Natural killer cell (primary cell): ENCODE results near the gene RGR. TPM values are rescaled to one million over a fixed set of nuclear protein-coding genes. Genes with fewer than 3 reads are reported as not detected.
A peak's percentile ranks its signal among the peaks of the same experiment; 100 is the strongest.

ENCODE experiments used
- ATAC-seq, 3 donors: fragments of 150-1000 bp in 2 of 3; fragments of 200-7000 bp in 1 of 3; cut with Tn5 transposase; 1 replicate in 1 of 3; 2 replicates in 2 of 3; pipeline ENCODE4 v1.10.0; 2021; ENCODE audit warnings: mild to moderate bottlenecking in 2 of 3, moderate library complexity in 2 of 3
- DNase-seq, 2 donors: peaks; one replicate each; pipeline versions ENCODE4 v3.0.0 to v3.0.0-alpha.2; 2013 to 2021; ENCODE audit warnings: mixed read lengths in 1 of 2
- H3K27ac ChIP-seq: one replicate; pipeline ENCODE4 v1.5.1; 2013; ENCODE audit warnings: mild to moderate bottlenecking, low read length
- H3K27me3 ChIP-seq: one replicate; pipeline ENCODE4 v1.6.1; 2013; ENCODE audit warnings: low read length; ENCODE audit not compliant: control insufficient read depth, insufficient read depth
- H3K36me3 ChIP-seq: one replicate; pipeline ENCODE4 v1.6.1; 2013; ENCODE audit warnings: low read length; ENCODE audit not compliant: control insufficient read depth, insufficient read depth
- H3K4me1 ChIP-seq: one replicate; pipeline ENCODE4 v1.6.1; 2013; ENCODE audit warnings: low read length; ENCODE audit not compliant: control insufficient read depth, insufficient read depth
- H3K4me3 ChIP-seq: one replicate; pipeline ENCODE4 v1.5.1; 2013; ENCODE audit warnings: low read length
- H3K9me3 ChIP-seq: one replicate; pipeline ENCODE4 v1.6.1; 2013; ENCODE audit warnings: low read length; ENCODE audit not compliant: control insufficient read depth, insufficient read depth
- H3K27ac Mint-ChIP-seq, 2 donors: one replicate each; pipeline ENCODE4 v1.8.0; 2022; ENCODE audit warnings: mild to moderate bottlenecking in 2 of 2, mixed read lengths in 2 of 2, moderate library complexity in 1 of 2
- H3K27me3 Mint-ChIP-seq, 2 donors: one replicate each; pipeline ENCODE4 v1.8.0; 2022; ENCODE audit warnings: low read depth in 2 of 2, mixed read lengths in 2 of 2
- H3K36me3 Mint-ChIP-seq: one replicate; pipeline ENCODE4 v1.8.0; 2022; ENCODE audit warnings: mixed read lengths
- H3K4me1 Mint-ChIP-seq, 2 donors: one replicate each; pipeline ENCODE4 v1.8.0; 2022; ENCODE audit warnings: mixed read lengths in 2 of 2
- H3K4me3 Mint-ChIP-seq: one replicate; pipeline ENCODE4 v1.8.0; 2022; ENCODE audit warnings: mild to moderate bottlenecking, moderate library complexity, mixed read lengths
- H3K9me3 Mint-ChIP-seq, 2 donors: one replicate each; pipeline ENCODE4 v1.8.0; 2022; ENCODE audit warnings: mixed read lengths in 2 of 2
- CTCF ChIP-seq: fragments of 200-600 bp; IDR thresholded peaks from one replicate; pipeline ENCODE4 v1.8.0; 2022; ENCODE audit warnings: antibody characterized with exemption
- WGBS: methylation state at CpG from one replicate; pipeline ENCODE4 v1.1.7; 2013; ENCODE audit warnings: missing lambda C conversion rate; ENCODE audit not compliant: insufficient coverage; 5-methylcytosine and 5-hydroxymethylcytosine counted together
- intact Hi-C: fragments of 100-400 bp; cut with micrococcal nuclease; formaldehyde crosslinking; loops from one replicate; pipeline ENCODE4 v1.14.2; 2022
- total RNA-seq, 4 donors: library from RNA; stranded (reverse); fragments of 120-200 nt in 1 of 4; gene quantifications; one replicate each; pipeline versions ENCODE4 v1.2.3 to v1.2.4, GENCODE V29; 2013 to 2022

The RGR gene
- total RNA-seq, 3 donors from 2014 or later (not counting 1 experiment from before 2014, with no cell fraction given): not detected

- Mint-ChIP-seq H3K27ac (no peak overlapping the region), H3K9me3 (no peaks in the 10 kb centered on the region), H3K4me1 (peaks cover 0 to 12% of the 10 kb centered on the region in 2 donors), H3K4me3 (no peak overlapping the region), H3K27me3 (no peaks in the 10 kb centered on the region), H3K36me3 (no peaks in the 10 kb centered on the region)
- Histone ChIP-seq H3K4me1 (no peaks in the 10 kb centered on the region), H3K36me3 (no peaks in the 10 kb centered on the region), H3K27me3 (no peaks in the 10 kb centered on the region), H3K4me3 (no peak overlapping the region), H3K9me3 (no peaks in the 10 kb centered on the region), H3K27ac (no peak overlapping the region)
- ATAC-seq (no peak), DNase-seq (no peak)
- intact Hi-C loops: loop anchor here (1.0 to 2.0 kb wide), 2 partner anchors 48 to 56 kb away; no protein-coding TSS in a partner anchor
- TF ChIP-seq CTCF: no peak
- WGBS: 91% methylated on average over 4 of the region's 4 CpGs
Measured at GRCh38 chr10:84204610-84205009, 40.2 kb upstream of the RGR start.

- Histone ChIP-seq H3K27me3 (no peaks in the 10 kb centered on the region), H3K27ac (no peak overlapping the region), H3K4me1 (no peaks in the 10 kb centered on the region), H3K36me3 (no peaks in the 10 kb centered on the region), H3K9me3 (no peaks in the 10 kb centered on the region), H3K4me3 (no peak overlapping the region)
- Mint-ChIP-seq H3K36me3 (no peaks in the 10 kb centered on the region), H3K4me1 (peaks cover 0 to 12% of the 10 kb centered on the region in 2 donors), H3K9me3 (no peaks in the 10 kb centered on the region), H3K27ac (no peak overlapping the region), H3K27me3 (no peaks in the 10 kb centered on the region), H3K4me3 (no peak overlapping the region)
- intact Hi-C loops: loop anchor here (1.0 to 2.0 kb wide), 2 partner anchors 48 to 57 kb away; no protein-coding TSS in a partner anchor
- 31% methylated on average over 7 of the region's 8 CpGs for WGBS
- DNase-seq: peak; percentile 67 to 83
- TF ChIP-seq CTCF: peak; percentile 90
- peak; percentile 81 to 99 (median 96) for ATAC-seq
Measured at GRCh38 chr10:84205049-84205852, 39.6 kb upstream of the RGR start.

- Mint-ChIP-seq H3K9me3 (no peaks in the 10 kb centered on the region), H3K4me1 (peaks cover 0 to 12% of the 10 kb centered on the region in 2 donors), H3K36me3 (no peaks in the 10 kb centered on the region), H3K27me3 (no peaks in the 10 kb centered on the region), H3K4me3 (no peak overlapping the region), H3K27ac (no peak overlapping the region)
- 75% methylated on average over 6 of the region's 6 CpGs for WGBS
- Histone ChIP-seq H3K36me3 (no peaks in the 10 kb centered on the region), H3K4me3 (no peak overlapping the region), H3K27me3 (no peaks in the 10 kb centered on the region), H3K4me1 (no peaks in the 10 kb centered on the region), H3K27ac (no peak overlapping the region), H3K9me3 (no peaks in the 10 kb centered on the region)
- peak; percentile 28 for TF ChIP-seq CTCF
- intact Hi-C loops: loop anchor here (1.0 to 2.0 kb wide), 2 partner anchors 49 to 58 kb away; no protein-coding TSS in a partner anchor
- DNase-seq (no peak), ATAC-seq (no peak)
Measured at GRCh38 chr10:84205853-84206525, 38.9 kb upstream of the RGR start.
